ENCODE data around the gene TTC28. TPM values are rescaled to one million over a fixed set of nuclear protein-coding genes. Genes with fewer than 3 reads are reported as not detected.

Gene TTC28
- total and polyA plus RNA-seq, 11 donors = 5.1 to 34.9 (median 21.8) TPM

DNA sequence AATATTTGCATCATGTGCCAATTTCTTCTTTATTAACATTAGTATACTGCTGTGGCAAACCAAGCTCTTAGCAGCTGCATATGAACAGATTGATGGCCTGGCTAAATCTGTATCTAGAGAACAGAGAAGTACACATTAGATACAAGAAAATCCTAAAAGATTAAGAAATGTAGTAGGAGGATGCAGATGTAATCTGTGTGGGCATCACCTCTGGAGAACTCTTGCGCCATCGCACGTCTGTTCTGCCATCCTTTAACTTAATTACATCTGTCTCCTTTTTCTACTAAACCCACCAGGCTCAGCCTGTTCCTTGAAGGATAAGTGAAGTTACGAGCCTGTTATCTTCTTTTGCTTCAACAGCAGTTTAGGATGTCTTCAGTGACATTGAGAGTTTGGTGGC, 564.2 kb downstream of the TTC28 start:
- 89 to 96% (median 94%) methylated on average over 4 of the region's 4 CpGs for WGBS, 4 donors
- H3K4me1 ChIP-seq = peaks cover 0 to 51% (median 16%) of the 10 kb centered on the region in 12 donors
- DNase-seq = no peak
- ATAC-seq = no peak
- H3K27me3 ChIP-seq = no peaks in the 10 kb centered on the region
- intact Hi-C loops (cut with DNase I) = loop anchor here in 2 of 10 donors (10.0 kb wide), 3 partner anchors 119 to 479 kb away; no protein-coding TSS in a partner anchor
- TF ChIP-seq, protein P1, sequence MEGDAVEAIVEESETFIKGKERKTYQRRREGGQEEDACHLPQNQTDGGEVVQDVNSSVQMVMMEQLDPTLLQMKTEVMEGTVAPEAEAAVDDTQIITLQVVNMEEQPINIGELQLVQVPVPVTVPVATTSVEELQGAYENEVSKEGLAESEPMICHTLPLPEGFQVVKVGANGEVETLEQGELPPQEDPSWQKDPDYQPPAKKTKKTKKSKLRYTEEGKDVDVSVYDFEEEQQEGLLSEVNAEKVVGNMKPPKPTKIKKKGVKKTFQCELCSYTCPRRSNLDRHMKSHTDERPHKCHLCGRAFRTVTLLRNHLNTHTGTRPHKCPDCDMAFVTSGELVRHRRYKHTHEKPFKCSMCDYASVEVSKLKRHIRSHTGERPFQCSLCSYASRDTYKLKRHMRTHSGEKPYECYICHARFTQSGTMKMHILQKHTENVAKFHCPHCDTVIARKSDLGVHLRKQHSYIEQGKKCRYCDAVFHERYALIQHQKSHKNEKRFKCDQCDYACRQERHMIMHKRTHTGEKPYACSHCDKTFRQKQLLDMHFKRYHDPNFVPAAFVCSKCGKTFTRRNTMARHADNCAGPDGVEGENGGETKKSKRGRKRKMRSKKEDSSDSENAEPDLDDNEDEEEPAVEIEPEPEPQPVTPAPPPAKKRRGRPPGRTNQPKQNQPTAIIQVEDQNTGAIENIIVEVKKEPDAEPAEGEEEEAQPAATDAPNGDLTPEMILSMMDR (IDR thresholded peaks at IDR 0.05) = no peak
- TF ChIP-seq POLR2A (IDR thresholded peaks at IDR 0.05) = no peak
- H3K27ac ChIP-seq = peak overlapping the region in 2 of 12 donors; percentile 23 to 59
- no peaks in the 10 kb centered on the region for H3K36me3 ChIP-seq
- no peak overlapping the region for H3K4me3 ChIP-seq
- H3K9me3 ChIP-seq = no peaks in the 10 kb centered on the region

DNA sequence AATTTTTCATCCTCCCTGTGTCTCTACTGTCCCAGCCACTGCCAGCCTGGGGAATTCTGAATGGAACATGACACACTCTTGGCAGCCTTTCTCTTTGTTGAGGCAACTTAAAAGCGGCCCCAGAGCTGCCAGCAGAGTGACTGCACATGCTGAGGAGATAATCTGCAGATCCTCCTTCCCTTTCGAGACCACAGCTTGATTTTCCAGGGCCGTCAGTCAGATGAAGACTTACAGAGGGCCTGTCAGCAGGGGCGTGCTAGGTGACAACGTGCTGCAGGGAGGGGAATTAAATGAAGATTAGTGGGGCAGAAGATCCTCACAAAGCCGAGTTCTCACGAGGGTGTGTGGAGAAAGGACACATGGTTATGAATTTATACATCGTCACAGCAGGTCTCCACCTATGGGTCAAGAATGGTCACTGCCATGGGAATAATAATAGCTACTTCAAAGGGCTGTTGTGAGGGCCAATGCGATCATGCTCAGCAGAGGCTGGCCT, 567.0 kb downstream of the TTC28 start:
- no peak for TF ChIP-seq POLR2A (IDR thresholded peaks at IDR 0.05)
- TF ChIP-seq, protein P1 (IDR thresholded peaks at IDR 0.05) = peak; percentile 20 to 59 (median 43)
- DNase-seq (peak in 4 of 5 donors; percentile 35 to 78 (median 63)), ATAC-seq (peak; percentile 72 to 80 (median 76))
- intact Hi-C loops (cut with DNase I) = loop anchor here in 3 of 10 donors (5.0 to 10.0 kb wide), 4 partner anchors 122 to 482 kb away; no protein-coding TSS in a partner anchor
- 31 to 38% (median 32%) methylated on average over 9 of the region's 9 CpGs for WGBS, 4 donors
- Histone ChIP-seq H3K36me3 (peaks cover 0 to 6% (median 3%) of the 10 kb centered on the region in 9 donors), H3K27ac (peak overlapping the region in 11 of 12 donors; percentile 27 to 75 (median 50)), H3K4me3 (peak overlapping the region in 1 of 12 donors; percentile 27), H3K27me3 (no peaks in the 10 kb centered on the region), H3K9me3 (no peaks in the 10 kb centered on the region), H3K4me1 (peaks cover 0 to 39% (median 15%) of the 10 kb centered on the region in 12 donors)

DNA sequence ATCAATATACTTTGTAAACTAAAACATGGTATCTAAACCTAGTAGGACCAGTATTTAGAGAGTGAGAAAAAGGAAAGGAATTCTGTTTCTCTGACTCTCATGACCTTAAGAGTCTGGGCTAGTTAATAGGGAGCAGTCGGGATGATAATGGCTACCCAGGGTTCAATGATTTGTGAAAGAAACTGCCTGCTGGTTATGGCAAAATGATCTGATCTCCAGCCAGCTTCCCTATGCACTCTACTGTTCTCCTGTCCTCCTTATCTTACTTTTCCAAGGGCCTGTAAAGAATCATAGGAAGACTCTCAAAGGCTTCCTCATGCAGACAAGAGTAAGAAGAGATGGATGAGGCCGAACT, 567.5 kb downstream of the TTC28 start:
- H3K36me3 ChIP-seq = peaks cover 0 to 11% (median 5%) of the 10 kb centered on the region in 9 donors
- ATAC-seq (peak in 1 of 4 donors; percentile 2), DNase-seq (no peak)
- TF ChIP-seq, protein P1 (IDR thresholded peaks at IDR 0.05) = no peak
- TF ChIP-seq POLR2A (IDR thresholded peaks at IDR 0.05) = no peak
- 51 to 62% (median 54%) methylated on average over 2 of the region's 2 CpGs for WGBS, 4 donors
- intact Hi-C loops (cut with DNase I) = loop anchor here in 3 of 10 donors (5.0 to 10.0 kb wide), 4 partner anchors 123 to 483 kb away; no protein-coding TSS in a partner anchor
- no peak overlapping the region for H3K4me3 ChIP-seq
- peak overlapping the region in 9 of 12 donors; percentile 27 to 75 (median 54) for H3K27ac ChIP-seq
- H3K9me3 ChIP-seq = no peaks in the 10 kb centered on the region
- no peaks in the 10 kb centered on the region for H3K27me3 ChIP-seq
- H3K4me1 ChIP-seq = peaks cover 0 to 36% (median 15%) of the 10 kb centered on the region in 12 donors

DNA sequence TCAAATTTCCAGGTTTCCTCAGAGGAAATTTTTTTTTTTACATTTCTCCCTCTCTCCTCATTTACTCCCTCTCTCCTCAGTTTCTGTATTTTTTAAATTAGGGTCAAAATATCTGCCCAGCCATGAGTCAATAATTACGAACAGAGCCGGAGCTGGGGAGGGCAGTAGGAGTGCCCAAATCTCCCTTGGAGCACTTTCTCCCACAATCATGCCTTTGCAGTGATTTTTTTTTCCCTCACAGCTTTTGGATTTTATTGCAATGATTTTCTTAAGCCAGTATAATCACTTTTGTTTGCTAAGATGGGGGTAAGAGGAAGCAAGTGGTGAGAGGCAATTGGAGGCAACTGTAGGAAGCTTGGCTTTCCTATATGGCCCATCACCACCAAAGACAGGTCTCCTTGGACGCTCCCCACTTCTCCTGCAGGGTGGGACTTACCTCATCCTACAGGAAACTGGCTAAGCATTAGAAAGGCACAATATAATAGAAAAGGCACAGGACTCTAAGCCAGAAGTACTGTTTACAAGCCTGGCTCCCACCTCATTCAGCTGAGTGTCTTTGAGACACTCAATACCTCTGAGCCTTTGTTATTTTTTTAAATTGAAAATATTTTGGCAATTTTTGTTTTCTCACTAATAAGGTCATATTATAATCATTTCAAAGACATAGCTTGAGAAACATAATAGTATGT, 568.0 kb downstream of the TTC28 start:
- H3K9me3 ChIP-seq = no peaks in the 10 kb centered on the region
- TF ChIP-seq, protein P1 (IDR thresholded peaks at IDR 0.05) = no peak
- no peak for TF ChIP-seq POLR2A (IDR thresholded peaks at IDR 0.05)
- H3K4me1 ChIP-seq = peaks cover 0 to 34% (median 14%) of the 10 kb centered on the region in 12 donors
- H3K27me3 ChIP-seq = no peaks in the 10 kb centered on the region
- peak overlapping the region in 4 of 12 donors; percentile 50 to 75 (median 62) for H3K27ac ChIP-seq
- H3K36me3 ChIP-seq = peaks cover 0 to 16% (median 5%) of the 10 kb centered on the region in 9 donors
- H3K4me3 ChIP-seq = no peak overlapping the region
- 74 to 83% (median 78%) methylated on average over 3 of the region's 3 CpGs for WGBS, 4 donors
- intact Hi-C loops (cut with DNase I) = loop anchor here in 3 of 10 donors (5.0 to 10.0 kb wide), 4 partner anchors 123 to 483 kb away; no protein-coding TSS in a partner anchor
- DNase-seq (no peak), ATAC-seq (no peak)

Measured in heart left ventricle (tissue), 16 donors.